Upper lobe of left lung (tissue), 4 donors: ENCODE measurements around the gene SMAP2.

Experiments used
- POLR2A ChIP-seq, 4 donors: fragments of 450-650 bp; IDR thresholded peaks; one replicate each; pipeline ENCODE4 v1.5.1; 2016 to 2017; ENCODE audit warnings: antibody characterized with exemption in 4 of 4, mild to moderate bottlenecking in 2 of 4
- POLR2AphosphoS5 ChIP-seq, 2 donors: sonication (generic); formaldehyde crosslinking; IDR thresholded peaks; one replicate each; pipeline ENCODE4 v1.5.1; 2017; ENCODE audit warnings: antibody characterized with exemption in 2 of 2
- TF ChIP-seq, protein P1 (sequence below), 6 experiments: fragments of 450-650 bp in 4 of 6; fragments of 200-600 bp in 2 of 6; sonication (generic) in 2 of 6; IDR thresholded peaks; one replicate each; pipeline ENCODE4 v1.5.1; 2016 to 2019; ENCODE audit warnings: antibody characterized with exemption in 6 of 6

DNA sequence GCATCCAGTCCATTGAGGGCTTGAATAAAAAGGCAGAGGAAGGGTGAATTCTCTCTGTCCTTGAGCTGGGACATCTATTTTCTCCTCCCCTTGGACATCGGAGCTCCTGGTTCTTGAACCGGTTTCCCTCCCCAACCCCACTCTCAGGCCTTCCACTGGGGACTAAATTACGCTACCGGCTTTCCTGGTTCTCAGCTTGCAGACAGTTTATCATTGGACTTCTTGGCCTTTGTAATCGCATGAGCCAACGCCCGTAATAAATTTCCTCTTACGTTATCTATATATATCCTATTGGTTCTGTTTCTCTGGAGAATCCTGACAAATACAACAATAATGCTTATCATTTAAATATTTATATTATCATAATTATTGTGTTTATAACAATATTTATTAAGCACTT, 36.1 kb upstream of the SMAP2 start:
- no peak for TF ChIP-seq POLR2A (IDR thresholded peaks at IDR 0.05)
- TF ChIP-seq, protein P1, sequence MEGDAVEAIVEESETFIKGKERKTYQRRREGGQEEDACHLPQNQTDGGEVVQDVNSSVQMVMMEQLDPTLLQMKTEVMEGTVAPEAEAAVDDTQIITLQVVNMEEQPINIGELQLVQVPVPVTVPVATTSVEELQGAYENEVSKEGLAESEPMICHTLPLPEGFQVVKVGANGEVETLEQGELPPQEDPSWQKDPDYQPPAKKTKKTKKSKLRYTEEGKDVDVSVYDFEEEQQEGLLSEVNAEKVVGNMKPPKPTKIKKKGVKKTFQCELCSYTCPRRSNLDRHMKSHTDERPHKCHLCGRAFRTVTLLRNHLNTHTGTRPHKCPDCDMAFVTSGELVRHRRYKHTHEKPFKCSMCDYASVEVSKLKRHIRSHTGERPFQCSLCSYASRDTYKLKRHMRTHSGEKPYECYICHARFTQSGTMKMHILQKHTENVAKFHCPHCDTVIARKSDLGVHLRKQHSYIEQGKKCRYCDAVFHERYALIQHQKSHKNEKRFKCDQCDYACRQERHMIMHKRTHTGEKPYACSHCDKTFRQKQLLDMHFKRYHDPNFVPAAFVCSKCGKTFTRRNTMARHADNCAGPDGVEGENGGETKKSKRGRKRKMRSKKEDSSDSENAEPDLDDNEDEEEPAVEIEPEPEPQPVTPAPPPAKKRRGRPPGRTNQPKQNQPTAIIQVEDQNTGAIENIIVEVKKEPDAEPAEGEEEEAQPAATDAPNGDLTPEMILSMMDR (IDR thresholded peaks at IDR 0.05) = no peak
- no peak for TF ChIP-seq POLR2AphosphoS5 (IDR thresholded peaks at IDR 0.05)
